ENCODE measurements around the gene ASH1L.
A peak's percentile ranks its signal among the peaks of the same experiment; 100 is the strongest.

The ASH1L gene

DNA sequence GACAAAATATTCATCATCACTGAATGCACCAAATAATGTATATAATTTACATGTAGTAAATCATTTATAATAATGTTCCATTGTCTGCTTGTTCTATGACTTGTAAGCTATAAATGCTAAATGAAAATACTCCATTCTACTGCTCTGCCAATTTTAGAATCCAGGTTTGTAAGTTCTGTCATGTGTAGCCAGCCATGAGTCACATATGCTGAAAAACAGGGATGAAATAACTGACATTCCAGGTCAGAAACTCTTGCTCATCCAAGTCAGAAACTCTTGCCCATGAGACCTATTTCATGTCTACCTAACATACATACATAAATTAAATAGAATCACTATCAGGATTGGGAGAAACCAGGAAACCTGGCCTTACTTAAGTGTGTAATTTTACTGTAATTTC is 95.6 kb downstream of the ASH1L start:
- ChIA-PET CTCF (interaction anchor here (0.7 to 1.0 kb wide), 3 partner anchors 64 to 361 kb away, joined by 3 to 4 read pairs (median 3); no protein-coding TSS in a partner anchor), POLR2A (interaction anchor here (0.6 kb wide), 2 partner anchors 36 to 209 kb away, joined by 3 read pairs; no protein-coding TSS in a partner anchor)
- Histone ChIP-seq H3K9me3 (ENCODE audit: control extremely low read depth in 1 of 5, control insufficient read depth in 4 of 5, insufficient read depth in 2 of 5, low read depth in 1 of 5, low read length in 4 of 5) (peaks cover 0 to 11% (median 9%) of the 10 kb centered on the region in 5 experiments), H3K4me3 (ENCODE audit: control insufficient read depth in 1 of 7, extremely low read depth in 1 of 7, insufficient read depth in 4 of 7, low read depth in 2 of 7, low read length in 6 of 7) (no peak overlapping the region), H3K36me3 (ENCODE audit: control insufficient read depth in 4 of 4, insufficient read depth in 4 of 4, low read length in 3 of 4) (peaks cover 5 to 22% (median 15%) of the 10 kb centered on the region in 4 experiments), H3K27ac (ENCODE audit: insufficient read depth in 1 of 2, low read depth in 1 of 2, low read length in 2 of 2, poor library complexity in 1 of 2, severe bottlenecking in 2 of 2) (peak overlapping the region in 1 of 2 experiments; percentile 19), H3K4me1 (ENCODE audit: control extremely low read depth in 1 of 4, control insufficient read depth in 4 of 4, insufficient read depth in 4 of 4, low read length in 3 of 4) (no peaks in the 10 kb centered on the region), H3K27me3 (replicated peaks in 2 of 5; ENCODE audit: control insufficient read depth in 4 of 5, insufficient read depth in 5 of 5, low read length in 4 of 5) (no peaks in the 10 kb centered on the region)
- DNase-seq, result no peak

DNA sequence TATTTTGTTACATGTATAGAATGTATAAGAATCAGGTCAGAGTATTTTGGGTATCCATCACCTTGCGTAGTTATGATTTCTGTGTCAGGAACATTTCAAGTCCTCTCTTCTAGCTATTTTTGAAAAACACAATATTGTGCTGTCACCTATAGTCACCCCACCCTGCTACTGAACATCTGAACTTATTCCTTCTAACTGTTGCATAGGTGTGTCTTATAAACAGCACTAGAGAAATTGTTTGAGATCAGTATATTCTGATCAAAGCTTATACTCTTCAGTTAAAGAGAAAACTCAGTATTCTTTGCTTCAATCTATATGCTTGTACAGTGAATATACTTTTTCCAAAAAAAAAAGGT is 96.0 kb downstream of the ASH1L start:
- Histone ChIP-seq H3K4me1 (ENCODE audit: control extremely low read depth in 1 of 4, control insufficient read depth in 4 of 4, insufficient read depth in 4 of 4, low read length in 3 of 4) (no peaks in the 10 kb centered on the region), H3K27me3 (replicated peaks in 2 of 5; ENCODE audit: control insufficient read depth in 4 of 5, insufficient read depth in 5 of 5, low read length in 4 of 5) (no peaks in the 10 kb centered on the region), H3K4me3 (ENCODE audit: control insufficient read depth in 1 of 7, extremely low read depth in 1 of 7, insufficient read depth in 4 of 7, low read depth in 2 of 7, low read length in 6 of 7) (no peak overlapping the region), H3K36me3 (ENCODE audit: control insufficient read depth in 4 of 4, insufficient read depth in 4 of 4, low read length in 3 of 4) (peaks cover 3 to 21% (median 12%) of the 10 kb centered on the region in 4 experiments), H3K27ac (ENCODE audit: insufficient read depth in 1 of 2, low read depth in 1 of 2, low read length in 2 of 2, poor library complexity in 1 of 2, severe bottlenecking in 2 of 2) (no peak overlapping the region), H3K9me3 (ENCODE audit: control extremely low read depth in 1 of 5, control insufficient read depth in 4 of 5, insufficient read depth in 2 of 5, low read depth in 1 of 5, low read length in 4 of 5) (peaks cover 0 to 7% (median 6%) of the 10 kb centered on the region in 5 experiments)
- no peak for DNase-seq
- ChIA-PET POLR2A (interaction anchor here (0.6 kb wide), 1 partner anchor 209 kb away, joined by 3 read pairs; no protein-coding TSS in a partner anchor), CTCF (interaction anchor here (0.7 to 1.0 kb wide), 2 partner anchors 105 to 361 kb away, joined by 3 to 4 read pairs; no protein-coding TSS in a partner anchor)
- no CpG with 5 or more reads among the region's 1 CpG for WGBS (ENCODE audit: insufficient coverage)

DNA sequence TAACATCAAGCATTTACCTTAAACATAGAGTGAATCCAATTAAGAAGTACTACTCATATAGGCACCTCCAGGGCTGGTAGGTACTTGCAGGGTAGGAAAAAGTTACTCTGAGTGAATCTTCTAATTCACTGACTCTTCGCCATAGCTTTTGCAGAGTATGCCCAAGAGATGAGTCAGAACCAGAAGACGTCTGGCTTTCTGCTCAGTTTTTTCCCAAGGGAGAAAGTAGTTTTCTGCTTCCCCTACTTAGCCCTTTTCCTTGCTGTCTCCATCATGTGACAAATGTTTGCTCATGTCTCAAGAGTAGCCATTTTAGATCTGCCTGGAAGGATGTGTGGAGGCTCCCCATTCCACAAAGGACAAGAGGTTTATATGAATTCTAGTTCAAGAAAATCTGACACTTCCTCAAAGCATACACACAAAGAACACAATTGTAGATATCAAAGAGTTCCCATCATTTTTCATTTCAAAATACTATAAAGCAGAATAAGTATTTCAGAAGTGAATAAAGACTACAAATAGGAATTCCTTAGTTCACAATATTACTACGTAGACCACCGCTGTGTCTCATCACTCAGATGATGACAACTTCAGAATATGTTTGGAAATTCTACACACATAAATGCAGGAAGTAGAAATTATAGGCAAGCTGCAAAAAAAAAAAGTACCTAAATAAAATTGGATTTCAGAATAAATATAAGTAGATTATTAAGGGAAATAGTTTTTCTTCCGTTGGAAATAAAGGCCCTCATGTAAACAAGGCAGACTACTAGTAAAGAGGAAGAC is 98.5 kb downstream of the ASH1L start:
- CTCF ChIA-PET, result interaction anchor here (1.0 kb wide), 1 partner anchor 30 kb away, joined by 3 read pairs; no protein-coding TSS in a partner anchor
- POLR2A ChIA-PET, result no interaction called here
- no peak for DNase-seq

DNA sequence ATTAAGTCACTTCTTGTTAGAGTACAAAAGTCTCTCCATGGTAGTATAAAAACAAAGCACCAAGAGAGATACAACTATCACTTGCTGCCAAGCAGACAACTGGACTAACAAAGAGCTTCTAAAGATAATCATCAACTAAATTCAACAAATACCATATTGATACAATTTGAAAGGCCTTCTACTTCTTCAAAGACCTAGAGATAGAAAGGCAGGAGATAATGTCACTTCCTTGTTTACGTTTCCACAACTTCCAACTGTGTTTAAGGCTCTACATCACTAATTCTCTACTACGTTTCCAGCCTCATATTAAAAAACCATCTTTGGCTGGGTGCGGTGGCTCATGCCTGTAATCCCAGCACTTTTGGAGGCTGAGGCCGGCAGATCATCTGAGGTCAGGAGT is 104.5 kb downstream of the ASH1L start:
- CTCF ChIA-PET, result no interaction called here
- no peak overlapping the region for H3K27ac ChIP-seq (ENCODE audit: insufficient read depth in 1 of 2, low read depth in 1 of 2, low read length in 2 of 2, poor library complexity in 1 of 2, severe bottlenecking in 2 of 2)

More for the DNA sequence above, 98.5 kb downstream of the ASH1L start:
- Histone ChIP-seq H3K27me3 (replicated peaks in 2 of 5; ENCODE audit: control insufficient read depth in 4 of 5, insufficient read depth in 5 of 5, low read length in 4 of 5) (no peaks in the 10 kb centered on the region), H3K9me3 (ENCODE audit: control extremely low read depth in 1 of 5, control insufficient read depth in 4 of 5, insufficient read depth in 2 of 5, low read depth in 1 of 5, low read length in 4 of 5) (no peaks in the 10 kb centered on the region), H3K4me1 (ENCODE audit: control extremely low read depth in 1 of 4, control insufficient read depth in 4 of 4, insufficient read depth in 4 of 4, low read length in 3 of 4) (no peaks in the 10 kb centered on the region), H3K36me3 (ENCODE audit: control insufficient read depth in 4 of 4, insufficient read depth in 4 of 4, low read length in 3 of 4) (peaks cover 5 to 21% (median 14%) of the 10 kb centered on the region in 4 experiments), H3K27ac (ENCODE audit: insufficient read depth in 1 of 2, low read depth in 1 of 2, low read length in 2 of 2, poor library complexity in 1 of 2, severe bottlenecking in 2 of 2) (no peak overlapping the region), H3K4me3 (ENCODE audit: control insufficient read depth in 1 of 7, extremely low read depth in 1 of 7, insufficient read depth in 4 of 7, low read depth in 2 of 7, low read length in 6 of 7) (no peak overlapping the region)
- 88% methylated on average over 1 of the region's 5 CpGs for WGBS (ENCODE audit: insufficient coverage)

DNA sequence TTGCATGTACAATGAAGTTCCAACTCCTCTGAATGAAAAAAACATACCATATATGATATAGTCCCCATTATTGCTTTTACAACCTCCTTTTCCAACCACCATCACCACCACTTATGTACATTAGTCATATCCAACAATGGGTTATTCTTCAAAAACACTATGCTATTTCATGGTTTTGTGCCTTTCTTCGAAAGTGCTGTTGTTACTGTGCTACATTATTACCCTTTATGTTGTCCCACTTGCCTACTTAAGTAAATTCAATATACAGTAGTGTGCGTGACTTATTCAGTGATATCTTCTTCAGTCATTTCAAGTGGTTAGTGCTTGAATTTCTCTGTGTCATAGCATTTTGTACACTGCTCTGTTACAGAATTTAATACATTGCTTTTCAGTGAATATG is 105.3 kb downstream of the ASH1L start:
- no peak overlapping the region for H3K4me3 ChIP-seq (ENCODE audit: control insufficient read depth in 1 of 7, extremely low read depth in 1 of 7, insufficient read depth in 4 of 7, low read depth in 2 of 7, low read length in 6 of 7)
- no CpG with 5 or more reads among the region's 2 CpGs for WGBS (ENCODE audit: insufficient coverage)
- H3K36me3 ChIP-seq (ENCODE audit: control insufficient read depth in 4 of 4, insufficient read depth in 4 of 4, low read length in 3 of 4), result peaks cover 9 to 34% (median 23%) of the 10 kb centered on the region in 4 experiments
- DNase-seq, result no peak
- ChIA-PET CTCF (no interaction called here), POLR2A (no interaction called here)
- no peaks in the 10 kb centered on the region for H3K27me3 ChIP-seq (replicated peaks in 2 of 5; ENCODE audit: control insufficient read depth in 4 of 5, insufficient read depth in 5 of 5, low read length in 4 of 5)
- H3K4me1 ChIP-seq (ENCODE audit: control extremely low read depth in 1 of 4, control insufficient read depth in 4 of 4, insufficient read depth in 4 of 4, low read length in 3 of 4), result peaks cover 0 to 6% (median 0%) of the 10 kb centered on the region in 4 experiments
- H3K27ac ChIP-seq (ENCODE audit: insufficient read depth in 1 of 2, low read depth in 1 of 2, low read length in 2 of 2, poor library complexity in 1 of 2, severe bottlenecking in 2 of 2), result no peak overlapping the region
- no peaks in the 10 kb centered on the region for H3K9me3 ChIP-seq (ENCODE audit: control extremely low read depth in 1 of 5, control insufficient read depth in 4 of 5, insufficient read depth in 2 of 5, low read depth in 1 of 5, low read length in 4 of 5)

More for the DNA sequence above, 104.5 kb downstream of the ASH1L start:
- no peak overlapping the region for H3K4me3 ChIP-seq (ENCODE audit: control insufficient read depth in 1 of 7, extremely low read depth in 1 of 7, insufficient read depth in 4 of 7, low read depth in 2 of 7, low read length in 6 of 7)
- no peaks in the 10 kb centered on the region for H3K9me3 ChIP-seq (ENCODE audit: control extremely low read depth in 1 of 5, control insufficient read depth in 4 of 5, insufficient read depth in 2 of 5, low read depth in 1 of 5, low read length in 4 of 5)
- no peak for DNase-seq
- POLR2A ChIA-PET, result no interaction called here
- WGBS (ENCODE audit: insufficient coverage), result 94% methylated on average over 3 of the region's 4 CpGs
- H3K4me1 ChIP-seq (ENCODE audit: control extremely low read depth in 1 of 4, control insufficient read depth in 4 of 4, insufficient read depth in 4 of 4, low read length in 3 of 4), result peaks cover 0 to 6% (median 0%) of the 10 kb centered on the region in 4 experiments
- no peaks in the 10 kb centered on the region for H3K27me3 ChIP-seq (replicated peaks in 2 of 5; ENCODE audit: control insufficient read depth in 4 of 5, insufficient read depth in 5 of 5, low read length in 4 of 5)
- H3K36me3 ChIP-seq (ENCODE audit: control insufficient read depth in 4 of 4, insufficient read depth in 4 of 4, low read length in 3 of 4), result peaks cover 10 to 31% (median 22%) of the 10 kb centered on the region in 4 experiments

DNA sequence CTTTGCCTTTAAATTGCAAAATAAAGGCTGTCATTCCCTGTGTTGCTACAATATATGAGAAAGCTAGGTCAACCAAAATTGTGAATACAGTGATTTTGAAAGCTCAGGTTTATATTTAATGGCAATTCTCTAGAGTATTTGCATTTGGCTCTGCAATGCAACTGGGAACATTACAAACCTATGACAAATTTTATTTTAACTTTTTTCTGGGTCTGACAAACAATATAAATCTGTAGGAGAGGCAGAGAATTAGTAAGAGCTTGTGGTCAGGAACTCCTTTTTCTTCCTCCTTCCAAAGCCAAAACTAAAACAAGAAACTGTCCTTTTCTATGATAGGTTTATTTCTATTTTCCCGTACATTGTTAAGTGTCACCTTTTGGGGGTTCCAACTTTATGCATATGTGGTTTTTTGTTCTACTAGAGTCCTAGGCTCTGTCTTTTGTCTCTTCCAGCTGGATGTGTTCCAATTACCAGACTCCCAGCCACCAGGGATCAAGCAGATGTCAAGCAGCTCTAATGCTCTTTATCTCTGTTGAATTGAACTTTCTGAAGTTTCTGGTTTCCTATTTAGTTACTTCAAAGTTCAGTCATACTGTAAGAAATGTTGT is 106.9 kb downstream of the ASH1L start:
- Histone ChIP-seq H3K4me1 (ENCODE audit: control extremely low read depth in 1 of 4, control insufficient read depth in 4 of 4, insufficient read depth in 4 of 4, low read length in 3 of 4) (peaks cover 0 to 6% (median 0%) of the 10 kb centered on the region in 4 experiments), H3K27me3 (replicated peaks in 2 of 5; ENCODE audit: control insufficient read depth in 4 of 5, insufficient read depth in 5 of 5, low read length in 4 of 5) (no peaks in the 10 kb centered on the region), H3K9me3 (ENCODE audit: control extremely low read depth in 1 of 5, control insufficient read depth in 4 of 5, insufficient read depth in 2 of 5, low read depth in 1 of 5, low read length in 4 of 5) (no peaks in the 10 kb centered on the region), H3K36me3 (ENCODE audit: control insufficient read depth in 4 of 4, insufficient read depth in 4 of 4, low read length in 3 of 4) (peaks cover 9 to 38% (median 24%) of the 10 kb centered on the region in 4 experiments), H3K4me3 (ENCODE audit: control insufficient read depth in 1 of 7, extremely low read depth in 1 of 7, insufficient read depth in 4 of 7, low read depth in 2 of 7, low read length in 6 of 7) (no peak overlapping the region), H3K27ac (ENCODE audit: insufficient read depth in 1 of 2, low read depth in 1 of 2, low read length in 2 of 2, poor library complexity in 1 of 2, severe bottlenecking in 2 of 2) (no peak overlapping the region)
- POLR2A ChIA-PET, result interaction anchor here (0.6 kb wide), 1 partner anchor 52 kb away, joined by 3 read pairs; no protein-coding TSS in a partner anchor
- WGBS (ENCODE audit: insufficient coverage), result no CpG with 5 or more reads among the region's 1 CpG
- no peak for DNase-seq
- CTCF ChIA-PET, result no interaction called here

DNA sequence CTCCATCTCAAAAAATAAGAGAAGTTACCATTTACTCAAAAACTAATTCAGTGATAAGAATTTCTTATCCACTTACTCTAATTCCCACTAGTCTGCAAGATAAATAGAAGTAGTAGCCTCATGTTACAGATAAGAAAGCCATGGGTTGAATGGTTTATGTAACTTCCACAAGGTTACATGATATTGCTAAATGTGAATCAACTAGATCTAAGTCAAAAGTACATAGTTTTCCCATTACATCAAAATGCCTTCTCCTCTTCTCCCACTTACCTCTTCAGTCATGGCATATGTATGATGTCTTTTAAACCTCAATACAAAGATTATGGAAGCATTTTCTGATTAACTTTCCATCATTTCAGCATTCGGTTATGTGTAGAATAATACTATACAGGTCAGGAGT is 108.5 kb downstream of the ASH1L start:
- Histone ChIP-seq H3K9me3 (ENCODE audit: control extremely low read depth in 1 of 5, control insufficient read depth in 4 of 5, insufficient read depth in 2 of 5, low read depth in 1 of 5, low read length in 4 of 5) (no peaks in the 10 kb centered on the region), H3K4me1 (ENCODE audit: control extremely low read depth in 1 of 4, control insufficient read depth in 4 of 4, insufficient read depth in 4 of 4, low read length in 3 of 4) (peaks cover 0 to 6% (median 0%) of the 10 kb centered on the region in 4 experiments), H3K36me3 (ENCODE audit: control insufficient read depth in 4 of 4, insufficient read depth in 4 of 4, low read length in 3 of 4) (peaks cover 10 to 43% (median 22%) of the 10 kb centered on the region in 4 experiments), H3K4me3 (ENCODE audit: control insufficient read depth in 1 of 7, extremely low read depth in 1 of 7, insufficient read depth in 4 of 7, low read depth in 2 of 7, low read length in 6 of 7) (no peak overlapping the region), H3K27me3 (replicated peaks in 2 of 5; ENCODE audit: control insufficient read depth in 4 of 5, insufficient read depth in 5 of 5, low read length in 4 of 5) (no peaks in the 10 kb centered on the region), H3K27ac (ENCODE audit: insufficient read depth in 1 of 2, low read depth in 1 of 2, low read length in 2 of 2, poor library complexity in 1 of 2, severe bottlenecking in 2 of 2) (no peak overlapping the region)
- DNase-seq, result no peak
- ChIA-PET CTCF (no interaction called here), POLR2A (no interaction called here)
- WGBS (ENCODE audit: insufficient coverage), result no CpG with 5 or more reads among the region's 1 CpG
